ENCODE measurements around the gene CAPS. TPM values are rescaled to one million over a fixed set of nuclear protein-coding genes. Genes with fewer than 3 reads are reported as not detected.

The CAPS gene
- total RNA-seq, 1 experiment from 2014 or later: 5.3 TPM

GRCh38 chr19:5931251-5931650 lies 17.2 kb downstream of the CAPS start (continued):
- TF ChIP-seq, protein P1, sequence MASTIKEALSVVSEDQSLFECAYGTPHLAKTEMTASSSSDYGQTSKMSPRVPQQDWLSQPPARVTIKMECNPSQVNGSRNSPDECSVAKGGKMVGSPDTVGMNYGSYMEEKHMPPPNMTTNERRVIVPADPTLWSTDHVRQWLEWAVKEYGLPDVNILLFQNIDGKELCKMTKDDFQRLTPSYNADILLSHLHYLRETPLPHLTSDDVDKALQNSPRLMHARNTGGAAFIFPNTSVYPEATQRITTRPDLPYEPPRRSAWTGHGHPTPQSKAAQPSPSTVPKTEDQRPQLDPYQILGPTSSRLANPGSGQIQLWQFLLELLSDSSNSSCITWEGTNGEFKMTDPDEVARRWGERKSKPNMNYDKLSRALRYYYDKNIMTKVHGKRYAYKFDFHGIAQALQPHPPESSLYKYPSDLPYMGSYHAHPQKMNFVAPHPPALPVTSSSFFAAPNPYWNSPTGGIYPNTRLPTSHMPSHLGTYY (CRISPR knock-in tag; IDR thresholded peaks at IDR 0.05): no peak
- TF ChIP-seq ZNF396 (CRISPR knock-in tag; IDR thresholded peaks at IDR 0.05; ENCODE audit: borderline replicate concordance) (no peak), CREB1 (CRISPR knock-in tag; IDR thresholded peaks at IDR 0.05) (no peak), KAT7 (CRISPR knock-in tag; IDR thresholded peaks at IDR 0.05; ENCODE audit: borderline replicate concordance) (no peak), ZNF416 (CRISPR knock-in tag; IDR thresholded peaks at IDR 0.05) (no peak), NR1H2 (CRISPR knock-in tag; IDR thresholded peaks at IDR 0.05) (no peak), ATF1 (CRISPR knock-in tag; IDR thresholded peaks at IDR 0.05) (no peak)
- TF ChIP-seq, protein P2, sequence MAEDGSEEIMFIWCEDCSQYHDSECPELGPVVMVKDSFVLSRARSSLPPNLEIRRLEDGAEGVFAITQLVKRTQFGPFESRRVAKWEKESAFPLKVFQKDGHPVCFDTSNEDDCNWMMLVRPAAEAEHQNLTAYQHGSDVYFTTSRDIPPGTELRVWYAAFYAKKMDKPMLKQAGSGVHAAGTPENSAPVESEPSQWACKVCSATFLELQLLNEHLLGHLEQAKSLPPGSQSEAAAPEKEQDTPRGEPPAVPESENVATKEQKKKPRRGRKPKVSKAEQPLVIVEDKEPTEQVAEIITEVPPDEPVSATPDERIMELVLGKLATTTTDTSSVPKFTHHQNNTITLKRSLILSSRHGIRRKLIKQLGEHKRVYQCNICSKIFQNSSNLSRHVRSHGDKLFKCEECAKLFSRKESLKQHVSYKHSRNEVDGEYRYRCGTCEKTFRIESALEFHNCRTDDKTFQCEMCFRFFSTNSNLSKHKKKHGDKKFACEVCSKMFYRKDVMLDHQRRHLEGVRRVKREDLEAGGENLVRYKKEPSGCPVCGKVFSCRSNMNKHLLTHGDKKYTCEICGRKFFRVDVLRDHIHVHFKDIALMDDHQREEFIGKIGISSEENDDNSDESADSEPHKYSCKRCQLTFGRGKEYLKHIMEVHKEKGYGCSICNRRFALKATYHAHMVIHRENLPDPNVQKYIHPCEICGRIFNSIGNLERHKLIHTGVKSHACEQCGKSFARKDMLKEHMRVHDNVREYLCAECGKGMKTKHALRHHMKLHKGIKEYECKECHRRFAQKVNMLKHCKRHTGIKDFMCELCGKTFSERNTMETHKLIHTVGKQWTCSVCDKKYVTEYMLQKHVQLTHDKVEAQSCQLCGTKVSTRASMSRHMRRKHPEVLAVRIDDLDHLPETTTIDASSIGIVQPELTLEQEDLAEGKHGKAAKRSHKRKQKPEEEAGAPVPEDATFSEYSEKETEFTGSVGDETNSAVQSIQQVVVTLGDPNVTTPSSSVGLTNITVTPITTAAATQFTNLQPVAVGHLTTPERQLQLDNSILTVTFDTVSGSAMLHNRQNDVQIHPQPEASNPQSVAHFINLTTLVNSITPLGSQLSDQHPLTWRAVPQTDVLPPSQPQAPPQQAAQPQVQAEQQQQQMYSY (CRISPR knock-in tag; IDR thresholded peaks at IDR 0.05): no peak
- TF ChIP-seq, protein P3, sequence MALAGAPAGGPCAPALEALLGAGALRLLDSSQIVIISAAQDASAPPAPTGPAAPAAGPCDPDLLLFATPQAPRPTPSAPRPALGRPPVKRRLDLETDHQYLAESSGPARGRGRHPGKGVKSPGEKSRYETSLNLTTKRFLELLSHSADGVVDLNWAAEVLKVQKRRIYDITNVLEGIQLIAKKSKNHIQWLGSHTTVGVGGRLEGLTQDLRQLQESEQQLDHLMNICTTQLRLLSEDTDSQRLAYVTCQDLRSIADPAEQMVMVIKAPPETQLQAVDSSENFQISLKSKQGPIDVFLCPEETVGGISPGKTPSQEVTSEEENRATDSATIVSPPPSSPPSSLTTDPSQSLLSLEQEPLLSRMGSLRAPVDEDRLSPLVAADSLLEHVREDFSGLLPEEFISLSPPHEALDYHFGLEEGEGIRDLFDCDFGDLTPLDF (CRISPR knock-in tag; IDR thresholded peaks at IDR 0.05): no peak

GRCh38 chr19:5932146-5932545 lies 18.1 kb downstream of the CAPS start:
- peaks cover 4% of the 10 kb centered on the region; the same call in 1 of the 2 replicates for H3K4me1 Mint-ChIP-seq
- H3K36me3 Mint-ChIP-seq: peaks cover 30% of the 10 kb centered on the region
- DNase-seq (ENCODE audit: low spot score) (no peak), ATAC-seq (no peak)
- ChIA-PET POLR2A (no interaction called here), CTCF (no interaction called here)
- H3K27me3 Mint-ChIP-seq (ENCODE audit: low read depth): no peaks in the 10 kb centered on the region
- no peaks in the 10 kb centered on the region for H3K9me3 Mint-ChIP-seq
- H3K27ac Mint-ChIP-seq: no peak overlapping the region
- no peak overlapping the region for H3K4me3 Mint-ChIP-seq
- TF ChIP-seq STAT6 (CRISPR knock-in tag; conservative IDR thresholded peaks at IDR 0.05; ENCODE audit: low read depth) (no peak), ELF4 (CRISPR knock-in tag; IDR thresholded peaks at IDR 0.05; ENCODE audit: low read depth) (no peak), PRRX2 (CRISPR knock-in tag; IDR thresholded peaks at IDR 0.05) (no peak), ZNF532 (CRISPR knock-in tag; IDR thresholded peaks at IDR 0.05; ENCODE audit: borderline replicate concordance) (no peak), GTF2I (CRISPR knock-in tag; conservative IDR thresholded peaks at IDR 0.05) (no peak), NFE2L1 (CRISPR knock-in tag; IDR thresholded peaks at IDR 0.05) (no peak), CBFB (CRISPR knock-in tag; IDR thresholded peaks at IDR 0.05; ENCODE audit: low read depth) (no peak), ZNF423 (CRISPR knock-in tag; IDR thresholded peaks at IDR 0.05) (no peak)
- TF ChIP-seq, protein P4, sequence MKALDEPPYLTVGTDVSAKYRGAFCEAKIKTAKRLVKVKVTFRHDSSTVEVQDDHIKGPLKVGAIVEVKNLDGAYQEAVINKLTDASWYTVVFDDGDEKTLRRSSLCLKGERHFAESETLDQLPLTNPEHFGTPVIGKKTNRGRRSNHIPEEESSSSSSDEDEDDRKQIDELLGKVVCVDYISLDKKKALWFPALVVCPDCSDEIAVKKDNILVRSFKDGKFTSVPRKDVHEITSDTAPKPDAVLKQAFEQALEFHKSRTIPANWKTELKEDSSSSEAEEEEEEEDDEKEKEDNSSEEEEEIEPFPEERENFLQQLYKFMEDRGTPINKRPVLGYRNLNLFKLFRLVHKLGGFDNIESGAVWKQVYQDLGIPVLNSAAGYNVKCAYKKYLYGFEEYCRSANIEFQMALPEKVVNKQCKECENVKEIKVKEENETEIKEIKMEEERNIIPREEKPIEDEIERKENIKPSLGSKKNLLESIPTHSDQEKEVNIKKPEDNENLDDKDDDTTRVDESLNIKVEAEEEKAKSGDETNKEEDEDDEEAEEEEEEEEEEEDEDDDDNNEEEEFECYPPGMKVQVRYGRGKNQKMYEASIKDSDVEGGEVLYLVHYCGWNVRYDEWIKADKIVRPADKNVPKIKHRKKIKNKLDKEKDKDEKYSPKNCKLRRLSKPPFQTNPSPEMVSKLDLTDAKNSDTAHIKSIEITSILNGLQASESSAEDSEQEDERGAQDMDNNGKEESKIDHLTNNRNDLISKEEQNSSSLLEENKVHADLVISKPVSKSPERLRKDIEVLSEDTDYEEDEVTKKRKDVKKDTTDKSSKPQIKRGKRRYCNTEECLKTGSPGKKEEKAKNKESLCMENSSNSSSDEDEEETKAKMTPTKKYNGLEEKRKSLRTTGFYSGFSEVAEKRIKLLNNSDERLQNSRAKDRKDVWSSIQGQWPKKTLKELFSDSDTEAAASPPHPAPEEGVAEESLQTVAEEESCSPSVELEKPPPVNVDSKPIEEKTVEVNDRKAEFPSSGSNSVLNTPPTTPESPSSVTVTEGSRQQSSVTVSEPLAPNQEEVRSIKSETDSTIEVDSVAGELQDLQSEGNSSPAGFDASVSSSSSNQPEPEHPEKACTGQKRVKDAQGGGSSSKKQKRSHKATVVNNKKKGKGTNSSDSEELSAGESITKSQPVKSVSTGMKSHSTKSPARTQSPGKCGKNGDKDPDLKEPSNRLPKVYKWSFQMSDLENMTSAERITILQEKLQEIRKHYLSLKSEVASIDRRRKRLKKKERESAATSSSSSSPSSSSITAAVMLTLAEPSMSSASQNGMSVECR (CRISPR knock-in tag; IDR thresholded peaks at IDR 0.05; ENCODE audit: borderline replicate concordance): no peak
